GM18517 (cell line): ENCODE data around the gene VSIG10L.

Source experiments
- ATAC-seq: cut with Tn5 transposase; IDR thresholded peaks from one replicate; pipeline ENCODE4 v1.9.1; 2021; ENCODE audit warnings: mild to moderate bottlenecking, moderate library complexity; ENCODE audit not compliant: unreplicated experiment

The VSIG10L gene

DNA sequence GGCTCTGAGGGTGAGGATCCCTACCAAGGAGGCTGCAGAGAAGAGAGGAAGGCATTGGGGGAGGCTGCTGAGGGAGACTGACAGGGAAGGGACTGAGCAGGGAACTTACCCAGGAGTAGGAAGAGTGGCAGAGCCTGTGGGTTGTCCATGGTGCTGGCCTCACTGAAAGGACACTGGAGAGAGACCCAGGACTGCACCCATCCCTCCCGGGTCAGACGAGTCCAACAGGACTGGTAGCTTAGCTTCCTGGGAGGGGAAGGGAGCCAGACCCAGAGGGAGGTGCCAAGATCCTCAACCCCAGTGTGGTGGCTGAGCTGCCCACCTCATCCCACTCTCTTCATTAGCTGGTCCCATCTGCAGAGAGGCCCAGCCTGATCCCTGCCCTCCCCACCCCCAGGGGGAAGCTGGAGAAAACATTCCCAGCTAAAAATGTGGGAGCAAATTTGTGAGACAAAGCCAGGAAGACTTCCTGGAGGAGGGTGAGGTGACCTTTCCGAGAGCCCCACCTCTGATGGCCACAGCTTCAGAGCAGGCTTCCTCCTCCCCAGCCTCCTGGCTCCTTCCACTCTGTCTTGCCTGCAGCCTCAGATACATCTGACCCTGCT, at the start of gene VSIG10L:
TSS of gene VSIG10L (minus strand) at position 164 of the 605 bp plus-strand sequence. CDS start at position 149, 15 bp downstream.
- ATAC-seq, result no peak

DNA sequence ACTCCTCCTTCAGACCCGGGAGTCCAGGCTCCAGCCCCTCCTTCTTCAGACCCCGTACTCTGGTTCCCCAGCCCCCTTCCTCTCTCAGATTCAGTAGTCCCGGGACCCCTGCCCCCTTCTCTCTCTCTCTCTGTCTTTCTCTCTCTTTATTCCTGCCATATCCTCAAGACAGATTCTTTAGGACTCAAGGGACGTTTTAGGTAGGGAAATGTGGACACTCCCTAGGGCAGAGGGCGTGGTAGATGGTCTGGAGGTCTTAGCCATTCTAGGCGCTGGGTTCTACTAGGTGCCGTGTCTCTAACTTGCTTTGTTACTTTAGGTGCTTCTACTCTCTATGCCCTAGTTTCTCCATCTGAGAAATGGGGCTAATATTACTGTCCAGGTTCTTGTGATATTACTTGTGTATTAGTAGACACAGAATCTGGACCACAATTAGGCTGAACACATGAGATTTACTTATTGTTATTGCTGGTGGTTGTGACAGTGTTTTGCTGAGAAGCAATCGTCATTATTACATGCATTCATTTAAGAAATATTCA, 49.2 kb upstream of the VSIG10L start:
- no peak for ATAC-seq

DNA sequence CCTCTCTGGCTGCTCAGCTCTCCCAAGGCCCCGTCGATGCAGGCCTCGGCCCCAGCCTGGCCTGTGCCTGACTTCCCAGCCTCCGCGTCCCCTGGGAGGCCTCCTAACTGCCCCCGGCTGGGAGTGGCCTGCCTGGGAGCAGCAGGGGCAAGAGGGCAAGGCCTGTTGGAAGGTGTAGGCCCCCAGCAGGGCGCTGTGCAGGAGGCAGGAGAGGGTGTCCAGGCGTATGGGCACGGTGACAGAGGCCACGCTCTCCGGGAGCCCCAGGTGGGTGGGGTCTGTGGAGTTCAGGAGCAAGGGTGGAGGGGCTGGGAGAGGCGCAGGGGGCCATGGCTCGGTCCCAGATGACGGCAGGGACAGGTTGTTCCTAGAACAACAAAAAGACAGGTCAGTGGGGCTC, 47.2 kb upstream of the VSIG10L start:
- ATAC-seq, result no peak

DNA sequence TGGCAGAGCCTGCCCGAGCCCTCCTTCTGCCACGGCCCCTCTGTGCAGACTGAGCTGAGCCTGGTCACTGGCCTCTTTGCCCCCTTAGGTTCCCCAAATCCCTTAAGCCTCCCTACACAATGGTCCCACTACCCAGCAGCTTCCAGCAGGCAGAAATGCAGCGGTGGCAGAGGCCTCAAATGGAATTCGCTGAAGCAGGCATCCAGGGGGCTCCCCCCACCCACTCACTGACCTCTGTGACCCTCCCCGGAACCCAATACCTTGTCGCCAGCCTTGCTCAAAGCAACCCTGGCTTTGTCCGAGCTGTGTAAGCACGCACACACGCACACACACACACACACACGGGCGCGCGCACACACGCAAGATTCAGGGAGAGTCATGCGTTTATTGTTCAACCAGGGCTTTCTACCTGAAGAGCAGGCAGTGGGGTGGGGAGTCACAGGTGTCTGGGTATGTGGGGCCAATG, 46.0 kb upstream of the VSIG10L start, which contains the start of gene LIM2:
TSS of gene LIM2 (minus strand) at position 51 of the 466 bp plus-strand sequence. CDS start 531 bp downstream, outside the sequence.
- no peak for ATAC-seq

DNA sequence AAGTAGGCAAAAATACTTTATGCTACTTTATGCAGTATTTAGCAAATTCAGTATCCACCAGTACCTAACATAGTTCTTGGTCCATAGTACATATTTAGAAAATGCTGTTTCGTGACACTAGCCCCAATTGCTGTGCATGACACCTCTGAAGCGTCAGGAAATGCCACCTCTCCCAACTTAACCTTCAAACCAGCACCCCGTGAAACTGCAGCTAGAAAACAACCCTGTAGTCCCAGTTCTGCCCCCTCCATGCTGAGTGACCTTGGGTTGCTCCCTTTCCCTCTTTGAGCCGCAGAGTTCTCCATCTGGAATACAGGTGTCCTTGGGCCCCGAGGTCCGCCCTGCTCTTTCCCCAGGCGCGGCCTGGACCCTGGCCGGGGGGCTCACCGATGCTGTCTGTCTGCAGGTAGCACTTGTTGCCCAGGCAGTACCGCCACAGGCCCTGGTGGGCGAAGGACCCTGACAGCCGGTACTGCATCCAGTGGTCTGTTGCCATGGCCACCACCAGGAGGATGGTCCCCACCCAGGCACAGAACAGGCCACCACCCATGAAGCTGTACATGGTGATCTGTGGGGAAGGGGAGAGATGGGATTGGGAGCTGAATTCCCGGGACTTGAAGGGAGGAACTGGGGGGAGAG, 45.1 kb upstream of the VSIG10L start:
- ATAC-seq, result no peak

DNA sequence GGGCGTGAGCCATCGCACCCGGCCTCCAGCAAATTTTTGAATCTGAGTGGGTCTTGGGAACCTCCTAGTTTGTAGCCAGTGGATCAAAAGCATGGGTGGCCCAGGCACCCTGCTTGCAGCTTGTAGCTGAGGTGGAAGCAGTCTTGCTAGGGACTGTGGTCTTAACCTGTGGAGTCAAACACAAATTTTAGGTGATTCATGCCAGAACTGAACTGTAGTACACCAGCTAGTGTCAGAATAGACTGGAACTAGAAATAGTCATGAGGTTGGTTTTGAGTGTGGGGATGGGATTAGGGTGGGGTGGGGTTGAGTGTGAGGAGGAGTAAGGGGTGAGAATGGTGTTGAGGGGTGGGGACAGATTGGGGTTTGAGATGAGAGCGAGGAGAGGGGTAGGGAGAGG, 40.1 kb upstream of the VSIG10L start:
- ATAC-seq, result no peak

DNA sequence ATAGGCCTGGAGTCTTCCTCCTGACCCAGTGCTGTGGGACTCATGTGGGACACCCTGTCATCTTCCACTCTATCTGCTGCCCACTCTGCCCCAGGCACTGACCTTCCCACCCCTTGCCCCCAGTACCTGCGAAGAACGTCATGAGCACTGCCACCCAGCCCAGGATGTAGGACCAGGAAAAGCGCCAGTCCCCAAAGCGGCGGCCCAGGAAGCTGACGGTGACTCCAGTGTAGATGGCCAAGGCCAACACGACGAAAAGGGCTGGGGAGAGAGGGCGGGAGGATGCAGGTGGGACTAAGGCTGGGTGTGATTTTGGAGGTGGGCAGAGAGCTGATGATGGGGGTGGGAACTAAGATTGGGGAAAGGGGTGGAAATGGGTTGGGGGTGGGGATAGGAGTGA, 38.4 kb upstream of the VSIG10L start:
- ATAC-seq, result no peak

DNA sequence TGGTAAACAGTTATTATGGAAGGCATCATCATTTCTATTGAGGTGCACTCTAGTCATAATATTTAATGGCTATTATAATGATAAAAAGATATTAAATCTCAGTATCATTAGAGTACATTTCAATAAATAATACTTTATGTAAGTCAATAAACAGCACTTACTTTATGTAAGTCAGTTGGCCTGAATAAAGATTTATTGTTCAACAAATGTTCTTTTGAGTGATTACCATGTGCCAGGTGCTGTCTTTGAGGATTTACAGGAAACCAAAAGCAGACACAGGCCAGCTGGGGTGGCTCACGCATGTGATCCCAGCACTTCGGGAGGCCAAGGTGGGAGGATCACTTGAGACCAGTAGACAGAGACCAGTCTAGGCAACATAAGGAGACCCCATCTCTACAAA, 35.5 kb upstream of the VSIG10L start:
- no peak for ATAC-seq

DNA sequence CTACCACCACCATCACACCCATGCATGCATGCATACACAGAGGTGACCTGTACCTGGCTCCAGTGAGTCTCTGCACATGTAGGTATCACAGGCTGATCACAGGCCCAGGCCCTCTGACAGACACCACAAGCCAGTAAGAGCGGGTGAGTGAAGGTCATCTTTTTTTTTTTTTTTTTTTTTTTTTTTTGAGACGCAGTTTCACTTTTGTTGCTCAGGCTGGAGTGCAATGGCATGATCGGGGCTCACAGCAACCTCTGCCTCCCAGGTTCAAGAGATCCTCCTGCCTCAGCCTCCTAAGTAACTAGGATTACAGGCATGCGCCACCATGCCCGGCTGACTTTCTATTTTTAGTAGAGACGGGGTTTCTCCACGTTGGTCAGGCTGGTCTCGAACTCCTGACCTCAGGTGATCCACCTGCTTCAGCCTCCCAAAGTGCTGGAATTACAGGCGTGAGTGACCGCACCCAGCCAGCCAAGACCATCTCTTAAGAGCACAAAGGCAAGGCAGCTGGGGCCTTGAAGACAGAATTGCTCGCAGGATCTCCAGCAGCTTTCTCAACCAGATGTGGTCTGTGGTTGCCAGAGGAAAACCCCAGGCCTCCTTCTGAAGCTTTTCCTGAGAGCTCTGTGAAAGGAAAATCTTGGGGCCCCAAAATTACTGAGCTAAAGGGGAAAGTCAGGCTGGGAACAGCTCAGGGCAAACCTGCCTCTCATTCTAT, 33.7 kb upstream of the VSIG10L start:
- no peak for ATAC-seq

DNA sequence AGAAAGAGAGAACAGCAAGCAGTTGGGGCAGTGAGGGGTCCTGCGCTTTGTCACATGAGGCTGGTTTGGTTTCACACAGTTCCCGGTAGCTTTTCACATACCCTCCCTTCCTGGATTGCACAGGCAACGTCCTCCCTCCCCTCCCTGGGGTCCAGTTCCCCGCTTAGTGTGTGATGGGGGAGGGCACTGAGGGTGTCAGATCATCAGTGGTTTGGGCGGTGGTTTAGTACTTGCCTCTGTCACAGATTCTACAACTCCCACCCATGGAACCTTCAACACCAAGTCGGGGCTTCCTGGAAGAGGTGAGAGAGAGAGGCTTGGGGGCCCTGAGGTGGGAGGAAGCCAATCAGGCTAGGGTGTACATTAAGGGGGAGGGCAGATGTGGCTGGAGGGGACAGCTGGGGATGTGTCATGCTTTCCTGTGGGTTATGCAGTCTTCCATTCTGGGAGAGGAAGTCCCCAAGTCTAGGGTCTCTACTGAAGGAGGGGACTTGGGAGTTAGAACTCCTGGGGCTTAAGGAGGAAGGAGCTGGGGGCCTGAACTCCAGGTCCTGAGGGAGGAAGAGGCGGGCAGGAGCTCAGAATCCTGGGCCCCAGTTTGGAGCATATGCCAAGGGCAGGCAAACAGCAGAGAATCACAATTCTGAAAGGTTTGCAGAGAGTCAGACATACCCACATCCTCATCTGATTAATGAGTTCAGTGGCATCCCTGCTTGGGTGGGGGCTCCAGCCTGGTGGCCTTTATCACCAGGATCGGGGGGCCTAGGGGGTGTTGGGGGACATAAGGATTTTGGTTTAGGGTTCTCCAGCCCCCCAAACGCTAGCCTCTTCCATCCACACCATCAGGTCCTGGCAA, 30.9 kb upstream of the VSIG10L start, which contains the start of gene NKG7:
TSS of gene NKG7 (minus strand) at position 6 of the 856 bp plus-strand sequence. CDS start 119 bp downstream, outside the sequence.
- no peak for ATAC-seq

DNA sequence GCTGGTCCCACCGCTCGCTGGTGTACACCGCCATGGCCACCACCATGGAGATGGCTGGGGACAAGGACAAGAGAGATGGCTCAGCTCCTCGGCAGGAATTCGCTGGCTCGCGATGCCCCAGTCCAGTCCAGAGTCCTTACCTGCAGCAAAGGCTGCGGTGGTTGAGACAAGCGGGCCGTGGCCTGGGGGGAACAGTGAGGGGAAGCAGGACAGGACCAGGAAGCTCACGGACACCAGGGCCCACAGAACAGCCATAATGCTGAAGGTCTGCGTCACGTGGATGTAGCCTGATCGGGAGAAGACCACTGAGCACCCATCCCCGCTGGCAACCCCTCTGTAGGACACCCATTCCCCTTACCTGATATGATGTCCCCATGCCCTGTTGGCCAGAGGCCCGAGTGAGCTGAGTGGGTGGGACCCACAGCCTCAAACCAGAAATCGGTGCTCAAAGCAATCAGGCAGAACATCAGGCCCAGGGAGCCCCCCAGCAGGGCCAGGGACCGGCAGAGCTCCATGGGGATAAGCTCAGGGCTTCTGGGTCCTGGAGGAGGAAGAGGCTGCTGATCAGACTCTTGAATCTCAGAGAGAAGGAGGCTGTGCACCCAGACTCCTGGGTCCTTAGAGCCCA, 30.2 kb upstream of the VSIG10L start:
- no peak for ATAC-seq

DNA sequence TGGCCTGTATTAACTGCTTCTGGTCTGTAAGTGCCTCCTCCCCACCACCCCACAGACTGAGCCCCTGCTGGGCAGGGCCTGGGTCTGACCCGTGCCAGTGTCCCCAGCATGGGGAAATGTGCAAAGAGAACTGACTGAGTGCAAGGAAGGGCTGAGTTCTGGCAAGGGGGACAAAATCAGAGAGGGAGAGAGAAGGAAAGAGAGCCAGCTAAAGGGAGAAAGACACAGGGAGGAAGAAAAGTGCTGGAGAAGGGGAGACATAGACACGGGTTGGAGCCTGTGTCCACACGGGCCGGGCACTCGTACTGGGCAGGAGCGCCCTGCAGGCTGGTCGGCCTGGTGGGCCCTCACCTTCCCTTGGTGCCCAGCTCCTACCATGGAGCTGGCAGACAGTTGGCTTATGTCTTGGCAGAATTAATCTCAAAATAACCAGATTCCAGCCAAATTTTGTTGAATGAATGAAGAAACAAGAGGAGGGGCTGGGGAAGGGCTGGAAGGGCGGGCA, 29.3 kb upstream of the VSIG10L start:
- ATAC-seq, result no peak

DNA sequence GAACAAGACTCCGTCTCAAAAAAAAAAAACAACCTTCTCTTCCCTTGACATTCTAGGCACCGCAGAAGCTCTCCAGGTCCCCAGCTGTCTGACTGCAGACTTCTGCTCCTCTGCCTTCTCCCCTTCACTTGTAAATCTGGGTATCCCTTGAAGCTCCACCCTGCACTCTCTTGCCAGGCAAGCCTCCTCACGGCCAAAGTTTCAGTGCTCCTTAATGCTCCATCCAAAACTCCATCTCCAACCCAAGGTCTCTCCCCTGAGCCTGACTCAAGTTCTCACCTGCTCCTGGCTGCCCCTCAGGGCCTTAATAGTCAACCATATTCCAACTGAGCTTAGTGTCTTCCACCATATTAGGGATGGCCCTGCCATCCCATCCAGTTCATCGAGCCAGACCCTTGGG, 28.3 kb upstream of the VSIG10L start:
- no peak for ATAC-seq

DNA sequence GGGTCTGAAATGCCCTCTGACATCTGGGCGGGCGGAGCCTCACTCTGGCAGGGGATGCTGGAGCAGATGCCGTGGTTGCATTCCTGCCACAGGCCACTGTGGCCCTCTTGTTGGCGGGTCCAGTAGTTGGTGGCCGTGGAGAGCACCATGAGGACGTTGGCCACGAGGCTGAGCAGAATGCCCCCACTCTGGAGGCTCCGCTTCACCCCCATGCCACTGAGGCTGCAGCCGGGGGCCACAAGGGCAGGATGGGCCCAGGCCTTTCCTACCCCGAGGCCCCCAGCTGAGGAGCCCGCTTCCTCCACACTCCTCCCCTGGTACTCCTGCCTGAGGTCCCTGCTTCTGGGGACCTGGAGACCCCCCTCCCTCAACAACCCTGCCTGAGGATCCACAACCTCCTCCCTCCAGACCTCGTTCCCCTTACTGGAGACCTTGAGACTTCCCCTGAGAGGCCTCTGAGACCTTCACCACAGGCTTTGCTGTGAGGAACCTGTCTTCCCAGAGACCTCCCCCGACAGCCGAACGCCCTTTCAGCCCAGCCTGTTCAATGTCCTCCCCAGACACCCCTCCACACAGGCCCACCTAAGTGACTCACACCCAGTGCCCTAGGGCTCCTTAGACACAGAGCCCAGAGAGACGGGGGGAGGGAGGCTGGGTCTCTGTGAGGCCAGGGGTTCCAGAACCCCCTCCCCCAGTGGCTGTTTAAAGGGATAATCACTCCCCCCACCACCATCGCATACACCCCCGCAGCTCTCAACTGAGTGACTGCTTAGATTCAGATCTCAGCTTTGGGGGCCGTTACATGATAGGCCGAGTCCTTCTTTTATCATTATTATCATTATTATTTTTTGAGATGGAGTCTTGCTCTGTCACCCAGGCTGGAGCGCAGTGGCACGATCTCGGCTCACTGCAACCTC, 26.7 kb upstream of the VSIG10L start, which contains the start of gene CLDND2:
TSS of gene CLDND2 (minus strand) at position 638 of the 917 bp plus-strand sequence. CDS start at position 212, 426 bp downstream.
- no peak for ATAC-seq

DNA sequence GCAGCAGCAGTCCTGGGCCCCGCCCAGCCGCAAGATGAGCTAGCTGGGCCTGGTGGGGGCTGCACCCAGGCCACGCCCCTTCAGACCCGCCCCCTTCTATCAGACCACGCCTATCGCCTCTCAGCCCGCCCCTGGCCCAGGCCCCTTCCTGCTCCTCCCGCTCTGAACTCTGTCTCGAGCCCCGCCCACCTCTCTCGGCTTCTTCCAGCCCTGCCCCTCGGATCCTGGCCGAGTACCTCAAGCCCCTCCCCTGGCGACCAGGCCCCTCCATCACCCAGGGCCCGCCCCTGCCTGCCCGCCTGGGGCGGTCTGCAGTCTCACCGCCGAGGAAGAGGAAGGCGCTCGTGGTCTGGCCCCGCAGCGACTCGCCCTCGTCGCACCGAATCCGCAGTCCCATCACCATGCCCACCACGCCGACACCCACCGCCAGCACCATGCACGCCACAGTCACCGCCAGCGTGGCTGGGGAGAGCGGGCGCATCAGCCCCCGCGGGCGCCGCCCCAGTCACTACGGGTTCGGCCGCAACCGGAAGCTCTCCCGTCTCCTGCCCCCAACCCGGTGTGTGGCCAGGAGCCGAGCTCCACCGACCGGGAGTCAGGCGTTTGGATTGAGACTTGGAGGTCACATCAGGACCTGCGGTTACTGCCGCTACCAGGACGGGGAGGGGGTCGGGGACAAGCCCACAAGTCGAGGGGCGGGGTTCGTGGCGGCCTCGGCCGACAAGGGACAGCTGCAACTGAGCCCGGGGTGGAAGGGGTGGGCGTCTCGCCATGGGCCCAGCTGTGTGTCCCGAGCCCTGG, 25.8 kb upstream of the VSIG10L start:
- peak; percentile 77 for ATAC-seq

DNA sequence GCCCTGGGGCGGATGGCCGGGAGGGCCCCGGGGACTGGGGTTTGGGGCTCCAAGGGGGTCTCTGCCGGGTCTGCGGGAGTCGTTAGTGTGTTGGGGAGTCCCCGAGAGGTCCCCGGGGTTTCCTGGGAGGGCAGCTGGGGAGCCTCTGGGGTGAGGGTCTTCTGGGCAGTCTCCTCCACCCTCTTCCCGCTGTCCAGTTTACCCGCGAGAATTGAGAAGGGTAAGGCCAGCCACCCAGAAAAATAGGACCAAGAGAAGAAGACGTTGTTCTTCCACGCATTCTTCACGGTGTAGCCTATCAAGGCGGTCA, 25.3 kb upstream of the VSIG10L start:
- ATAC-seq, result no peak

DNA sequence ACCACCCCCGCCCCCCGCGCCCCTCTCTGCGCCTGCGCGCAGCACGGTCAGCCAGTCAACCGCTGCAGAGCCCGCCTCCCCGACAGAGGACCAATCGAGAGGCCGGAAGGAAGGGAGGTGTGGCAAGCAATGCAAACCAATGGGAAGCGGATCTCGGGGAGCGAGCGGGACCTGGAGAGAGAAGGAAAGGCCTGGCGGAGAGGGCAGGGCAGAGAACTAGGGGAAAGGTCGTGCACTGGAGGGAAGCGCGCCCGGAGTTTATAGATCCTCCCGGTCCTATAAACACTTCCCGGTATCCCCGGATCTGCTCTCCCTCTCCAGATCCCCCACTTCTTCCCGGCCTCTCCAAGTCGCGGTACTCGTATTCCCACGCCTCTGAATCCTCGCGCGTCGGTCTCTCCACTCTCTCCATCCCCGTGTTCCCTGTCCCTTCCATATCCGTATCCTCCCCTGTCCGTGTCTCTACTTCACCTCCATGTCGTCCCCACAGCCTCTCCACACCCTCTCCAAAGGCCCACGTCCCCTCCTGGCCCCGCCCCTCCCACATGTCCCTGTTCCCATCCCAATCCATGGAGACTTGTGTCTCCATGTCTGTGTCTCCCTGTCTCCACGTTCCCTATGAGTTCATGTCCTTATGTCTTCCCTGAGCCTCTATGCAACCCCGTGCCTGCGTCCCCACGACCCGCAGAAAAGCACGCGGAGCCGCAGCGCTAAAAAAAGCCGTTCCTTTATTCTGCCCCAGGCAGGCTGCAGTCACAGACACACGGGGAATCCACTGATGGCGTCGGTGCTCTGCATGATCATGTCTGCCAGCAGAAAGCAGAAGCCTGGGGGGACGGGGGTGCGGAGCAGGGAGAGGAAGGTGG, 24.7 kb upstream of the VSIG10L start:
- ATAC-seq, result no peak
